ENCODE data around the gene MTHFD1L.

The MTHFD1L gene

DNA sequence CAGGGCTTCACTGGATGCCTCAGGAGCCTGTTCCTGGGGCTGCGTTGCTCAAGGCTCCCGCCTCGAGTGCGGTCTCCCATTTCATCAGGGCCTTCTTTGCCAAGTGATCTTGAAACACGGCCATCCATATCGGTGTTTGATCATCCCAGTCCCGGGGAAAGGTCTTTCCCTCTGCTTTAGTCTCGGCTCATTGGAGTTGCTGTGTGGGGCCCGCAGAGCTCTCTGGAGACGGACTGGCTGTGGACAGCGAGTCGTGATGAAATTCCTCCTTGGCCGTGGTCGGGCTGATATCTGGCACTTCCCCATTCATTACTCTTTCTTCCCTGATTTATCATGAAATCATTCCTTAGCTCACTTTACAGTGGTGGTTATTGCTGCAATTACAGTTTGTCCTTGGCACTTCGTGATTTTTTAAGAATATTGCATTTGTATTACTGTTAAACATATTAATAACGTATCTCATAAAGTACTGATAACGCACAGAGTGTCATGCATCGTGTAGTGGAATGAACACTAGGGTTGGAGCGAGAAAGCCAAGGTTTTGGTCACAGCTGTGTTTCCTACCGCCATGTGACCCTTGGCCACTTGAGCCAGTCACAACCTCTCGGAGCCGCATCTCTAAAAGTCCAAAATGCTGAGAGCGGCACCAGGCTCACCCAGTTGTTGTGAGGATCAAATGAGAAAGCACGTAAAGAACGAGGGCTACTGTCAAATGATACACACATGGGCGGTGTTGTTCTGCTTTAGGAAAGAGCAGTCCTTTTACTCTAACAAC, 71.8 kb downstream of the MTHFD1L start:
- Histone ChIP-seq H3K9me3 (ENCODE audit: control insufficient read depth in 1 of 2, low read length in 2 of 2) (no peaks in the 10 kb centered on the region), H3K27ac (ENCODE audit: low read length) (no peak overlapping the region), H3K27me3 (ENCODE audit: low read depth, low read length) (no peaks in the 10 kb centered on the region), H3K36me3 (ENCODE audit: control insufficient read depth in 1 of 2, insufficient read depth in 2 of 2, low read length in 2 of 2) (peaks cover 15 to 17% of the 10 kb centered on the region in 2 donors), H3K4me3 (ENCODE audit: low read depth in 1 of 2, low read length in 2 of 2) (no peak overlapping the region), H3K4me1 (ENCODE audit: control insufficient read depth in 1 of 2, insufficient read depth in 2 of 2, low read length in 2 of 2) (peaks cover 0 to 10% of the 10 kb centered on the region in 2 donors)

DNA sequence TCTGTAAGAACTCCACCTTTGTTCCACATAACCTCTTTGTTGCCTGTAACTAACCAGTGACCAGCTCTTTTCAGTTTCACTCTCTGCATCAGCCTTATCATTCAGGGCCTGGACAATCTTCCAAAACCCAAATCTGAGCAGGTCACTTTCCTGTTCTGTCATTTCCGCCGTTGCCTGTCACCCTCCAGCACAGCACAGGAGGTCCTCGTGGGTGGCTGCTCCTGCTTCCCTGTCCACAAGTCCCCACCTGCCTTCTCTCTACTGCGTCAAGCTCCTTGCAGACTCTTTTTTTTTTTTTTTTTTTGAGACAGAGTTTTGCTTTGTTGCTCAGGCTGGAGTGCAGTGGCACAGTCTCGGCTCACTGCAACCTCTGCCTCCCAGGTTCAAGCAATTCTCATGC, 73.9 kb downstream of the MTHFD1L start:
- H3K36me3 ChIP-seq (ENCODE audit: control insufficient read depth in 1 of 2, insufficient read depth in 2 of 2, low read length in 2 of 2) = peaks cover 17 to 21% of the 10 kb centered on the region in 2 donors
- H3K4me1 ChIP-seq (ENCODE audit: control insufficient read depth in 1 of 2, insufficient read depth in 2 of 2, low read length in 2 of 2) = no peaks in the 10 kb centered on the region
- H3K27me3 ChIP-seq (ENCODE audit: low read depth, low read length) = no peaks in the 10 kb centered on the region
- H3K4me3 ChIP-seq (ENCODE audit: low read depth in 1 of 2, low read length in 2 of 2) = no peak overlapping the region
- no peak overlapping the region for H3K27ac ChIP-seq (ENCODE audit: low read length)
- no peaks in the 10 kb centered on the region for H3K9me3 ChIP-seq (ENCODE audit: control insufficient read depth in 1 of 2, low read length in 2 of 2)

DNA sequence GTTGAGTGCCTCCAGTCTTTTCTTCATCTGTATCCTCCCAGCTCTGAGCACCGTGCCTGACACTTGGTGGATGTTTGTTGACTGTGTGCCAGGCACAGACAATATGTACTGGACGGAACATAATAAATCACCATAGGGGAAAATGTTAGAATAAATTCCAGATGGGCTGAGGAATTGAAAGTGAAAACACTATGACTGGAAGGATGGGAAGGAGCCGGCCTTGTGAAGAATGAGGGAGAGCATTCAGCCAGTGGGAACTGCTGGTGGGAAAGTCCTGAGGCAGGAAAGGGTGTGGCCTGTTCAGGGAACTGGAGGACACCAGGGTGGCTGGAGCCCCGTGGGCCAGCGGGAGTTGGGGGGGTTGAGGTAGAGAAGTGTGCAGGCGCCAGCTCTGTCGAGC, 75.4 kb downstream of the MTHFD1L start:
- peaks cover 19 to 25% of the 10 kb centered on the region in 2 donors for H3K36me3 ChIP-seq (ENCODE audit: control insufficient read depth in 1 of 2, insufficient read depth in 2 of 2, low read length in 2 of 2)
- no peaks in the 10 kb centered on the region for H3K9me3 ChIP-seq (ENCODE audit: control insufficient read depth in 1 of 2, low read length in 2 of 2)
- H3K4me3 ChIP-seq (ENCODE audit: low read depth in 1 of 2, low read length in 2 of 2) = no peak overlapping the region
- H3K4me1 ChIP-seq (ENCODE audit: control insufficient read depth in 1 of 2, insufficient read depth in 2 of 2, low read length in 2 of 2) = no peaks in the 10 kb centered on the region
- H3K27me3 ChIP-seq (ENCODE audit: low read depth, low read length) = no peaks in the 10 kb centered on the region
- no peak overlapping the region for H3K27ac ChIP-seq (ENCODE audit: low read length)

DNA sequence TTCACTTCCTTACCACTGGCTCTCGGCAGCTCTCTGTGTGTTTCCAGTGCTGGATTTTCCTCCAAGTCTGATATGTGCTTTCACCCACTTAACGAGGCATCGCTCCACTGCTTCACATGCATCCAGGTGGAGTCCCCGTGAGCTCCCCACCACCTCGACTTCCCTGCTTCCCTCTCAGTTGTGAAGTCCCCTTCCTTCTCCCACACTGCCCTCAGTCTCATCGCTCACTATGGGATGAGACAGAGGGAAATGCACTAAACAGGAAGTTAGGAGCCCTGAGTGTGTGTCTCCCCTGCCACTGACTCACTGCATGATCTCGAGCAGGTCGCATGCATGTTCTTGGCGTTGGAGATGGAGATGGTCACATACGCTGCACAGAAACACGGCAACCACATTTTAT, 84.0 kb downstream of the MTHFD1L start:
- peaks cover 20 to 24% of the 10 kb centered on the region in 2 donors for H3K36me3 ChIP-seq (ENCODE audit: control insufficient read depth in 1 of 2, insufficient read depth in 2 of 2, low read length in 2 of 2)
- H3K27ac ChIP-seq (ENCODE audit: low read length) = no peak overlapping the region
- H3K9me3 ChIP-seq (ENCODE audit: control insufficient read depth in 1 of 2, low read length in 2 of 2) = no peaks in the 10 kb centered on the region
- no peaks in the 10 kb centered on the region for H3K4me1 ChIP-seq (ENCODE audit: control insufficient read depth in 1 of 2, insufficient read depth in 2 of 2, low read length in 2 of 2)
- H3K4me3 ChIP-seq (ENCODE audit: low read depth in 1 of 2, low read length in 2 of 2) = no peak overlapping the region
- H3K27me3 ChIP-seq (ENCODE audit: low read depth, low read length) = no peaks in the 10 kb centered on the region

DNA sequence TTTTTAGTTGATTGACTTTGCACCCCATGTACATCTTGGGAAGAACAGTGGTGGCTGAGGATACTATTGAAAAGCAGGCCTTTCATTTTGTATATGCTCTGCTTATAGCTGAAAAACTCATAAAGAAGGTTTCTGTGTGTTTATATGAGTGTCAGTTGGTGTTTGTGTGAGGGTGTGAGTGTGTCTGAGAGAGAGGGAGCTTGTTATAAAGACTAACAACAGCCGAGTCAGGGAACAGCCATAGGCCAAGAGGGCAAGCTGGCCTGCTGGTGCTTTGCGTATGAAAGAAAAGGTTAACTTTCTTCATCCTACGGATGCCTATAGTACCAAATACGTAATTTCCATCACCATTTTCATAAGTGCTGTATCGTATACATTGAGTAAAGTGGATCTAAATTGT, 88.3 kb downstream of the MTHFD1L start:
- H3K4me3 ChIP-seq (ENCODE audit: low read depth in 1 of 2, low read length in 2 of 2) = no peak overlapping the region
- no peaks in the 10 kb centered on the region for H3K4me1 ChIP-seq (ENCODE audit: control insufficient read depth in 1 of 2, insufficient read depth in 2 of 2, low read length in 2 of 2)
- no peaks in the 10 kb centered on the region for H3K9me3 ChIP-seq (ENCODE audit: control insufficient read depth in 1 of 2, low read length in 2 of 2)
- H3K36me3 ChIP-seq (ENCODE audit: control insufficient read depth in 1 of 2, insufficient read depth in 2 of 2, low read length in 2 of 2) = peaks cover 16 to 22% of the 10 kb centered on the region in 2 donors
- no peak overlapping the region for H3K27ac ChIP-seq (ENCODE audit: low read length)
- no peaks in the 10 kb centered on the region for H3K27me3 ChIP-seq (ENCODE audit: low read depth, low read length)

DNA sequence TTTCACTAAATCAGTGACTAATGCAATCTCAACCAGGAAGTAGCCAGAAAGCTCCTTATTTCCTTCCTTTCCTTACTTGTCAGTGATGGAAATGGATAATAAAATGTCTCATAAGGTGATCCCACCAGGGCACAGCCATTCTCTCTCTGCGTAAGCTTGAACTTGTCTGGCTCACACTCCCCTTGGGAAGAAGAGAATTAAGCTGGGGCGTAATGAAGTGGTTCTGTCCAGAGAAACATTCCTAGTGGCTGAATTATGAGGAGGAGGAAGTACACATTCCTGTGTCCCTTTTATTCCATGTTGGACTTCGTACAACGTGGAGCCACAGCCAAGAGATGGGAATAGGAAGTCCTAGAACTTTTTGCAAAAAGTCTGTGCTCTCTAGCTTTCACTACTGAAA, 93.7 kb downstream of the MTHFD1L start:
- Histone ChIP-seq H3K27ac (ENCODE audit: low read length) (peak overlapping the region; percentile 22), H3K4me3 (ENCODE audit: low read depth in 1 of 2, low read length in 2 of 2) (no peak overlapping the region), H3K9me3 (ENCODE audit: control insufficient read depth in 1 of 2, low read length in 2 of 2) (no peaks in the 10 kb centered on the region), H3K36me3 (ENCODE audit: control insufficient read depth in 1 of 2, insufficient read depth in 2 of 2, low read length in 2 of 2) (peaks cover 0 to 5% of the 10 kb centered on the region in 2 donors), H3K4me1 (ENCODE audit: control insufficient read depth in 1 of 2, insufficient read depth in 2 of 2, low read length in 2 of 2) (no peaks in the 10 kb centered on the region), H3K27me3 (ENCODE audit: low read depth, low read length) (no peaks in the 10 kb centered on the region)

DNA sequence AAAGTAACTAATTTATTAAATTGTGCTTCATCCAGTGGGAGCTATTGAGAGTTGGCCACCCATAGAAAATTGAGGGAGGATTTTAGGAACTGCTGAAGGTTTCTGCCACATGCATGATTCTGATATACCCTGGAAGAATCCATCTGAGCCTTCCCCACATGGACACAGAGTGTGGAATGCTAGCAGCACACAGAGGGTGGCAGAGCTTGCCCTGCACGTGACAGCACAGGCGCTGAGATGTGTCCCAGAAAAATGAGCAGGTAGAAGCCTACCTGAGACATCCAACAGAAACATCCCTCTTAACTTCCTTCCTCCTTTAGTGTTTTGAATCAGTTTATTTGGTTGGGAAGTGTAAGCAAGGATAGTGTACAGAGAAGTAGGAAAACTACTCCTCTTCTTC, 96.9 kb downstream of the MTHFD1L start:
- Histone ChIP-seq H3K4me1 (ENCODE audit: control insufficient read depth in 1 of 2, insufficient read depth in 2 of 2, low read length in 2 of 2) (no peaks in the 10 kb centered on the region), H3K36me3 (ENCODE audit: control insufficient read depth in 1 of 2, insufficient read depth in 2 of 2, low read length in 2 of 2) (peaks cover 0 to 5% of the 10 kb centered on the region in 2 donors)

DNA sequence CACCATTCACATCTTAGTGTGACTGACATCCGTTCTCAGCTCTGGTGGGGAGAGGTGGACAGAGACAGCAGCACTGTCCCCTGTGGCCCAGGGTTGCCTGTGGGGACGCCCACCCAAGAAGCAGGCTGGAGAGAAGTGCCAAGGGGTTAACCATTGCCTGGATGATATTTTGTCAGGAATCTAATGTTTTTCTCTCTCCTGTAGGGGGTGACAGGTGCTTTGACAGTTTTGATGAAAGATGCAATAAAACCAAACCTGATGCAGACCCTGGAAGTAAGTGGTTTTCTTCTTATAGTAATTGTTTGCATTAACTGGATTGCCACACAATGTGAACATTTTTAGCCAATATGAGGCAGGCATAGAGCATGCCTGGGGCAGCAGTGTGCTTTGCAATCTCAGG, 99.3 kb downstream of the MTHFD1L start:
- no peaks in the 10 kb centered on the region for H3K9me3 ChIP-seq (ENCODE audit: control insufficient read depth in 1 of 2, low read length in 2 of 2)
- no peak overlapping the region for H3K27ac ChIP-seq (ENCODE audit: low read length)
- H3K36me3 ChIP-seq (ENCODE audit: control insufficient read depth in 1 of 2, insufficient read depth in 2 of 2, low read length in 2 of 2) = peaks cover 0 to 5% of the 10 kb centered on the region in 2 donors
- no peaks in the 10 kb centered on the region for H3K4me1 ChIP-seq (ENCODE audit: control insufficient read depth in 1 of 2, insufficient read depth in 2 of 2, low read length in 2 of 2)
- no peaks in the 10 kb centered on the region for H3K27me3 ChIP-seq (ENCODE audit: low read depth, low read length)
- no peak overlapping the region for H3K4me3 ChIP-seq (ENCODE audit: low read depth in 1 of 2, low read length in 2 of 2)

More for the DNA sequence above, 96.9 kb downstream of the MTHFD1L start:
- H3K4me3 ChIP-seq (ENCODE audit: low read depth in 1 of 2, low read length in 2 of 2) = no peak overlapping the region
- no peak overlapping the region for H3K27ac ChIP-seq (ENCODE audit: low read length)
- H3K9me3 ChIP-seq (ENCODE audit: control insufficient read depth in 1 of 2, low read length in 2 of 2) = no peaks in the 10 kb centered on the region
- H3K27me3 ChIP-seq (ENCODE audit: low read depth, low read length) = no peaks in the 10 kb centered on the region

DNA sequence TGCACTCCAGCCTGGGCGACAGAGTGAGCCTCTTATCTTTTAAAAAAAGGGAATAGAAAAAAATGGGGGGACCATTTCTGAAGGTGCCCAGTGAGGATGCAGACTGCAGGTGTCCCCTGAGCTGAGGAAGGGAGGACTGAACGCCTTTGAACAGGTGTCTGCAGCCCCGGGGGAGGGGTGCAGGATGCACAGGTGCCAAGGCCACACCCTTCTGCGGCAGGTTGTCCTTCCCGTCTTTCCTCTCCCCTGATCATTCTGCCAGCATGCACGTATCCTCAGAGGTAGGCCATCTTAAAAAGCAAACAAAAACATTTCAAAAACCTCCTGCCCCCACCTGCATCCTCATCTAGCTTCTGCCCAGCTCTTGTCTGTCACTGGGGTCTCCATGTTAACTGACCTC, 101.3 kb downstream of the MTHFD1L start:
- Histone ChIP-seq H3K27ac (ENCODE audit: low read length) (no peak overlapping the region), H3K4me3 (ENCODE audit: low read depth in 1 of 2, low read length in 2 of 2) (no peak overlapping the region), H3K27me3 (ENCODE audit: low read depth, low read length) (no peaks in the 10 kb centered on the region), H3K4me1 (ENCODE audit: control insufficient read depth in 1 of 2, insufficient read depth in 2 of 2, low read length in 2 of 2) (no peaks in the 10 kb centered on the region), H3K36me3 (ENCODE audit: control insufficient read depth in 1 of 2, insufficient read depth in 2 of 2, low read length in 2 of 2) (peaks cover 0 to 3% of the 10 kb centered on the region in 2 donors), H3K9me3 (ENCODE audit: control insufficient read depth in 1 of 2, low read length in 2 of 2) (no peaks in the 10 kb centered on the region)

DNA sequence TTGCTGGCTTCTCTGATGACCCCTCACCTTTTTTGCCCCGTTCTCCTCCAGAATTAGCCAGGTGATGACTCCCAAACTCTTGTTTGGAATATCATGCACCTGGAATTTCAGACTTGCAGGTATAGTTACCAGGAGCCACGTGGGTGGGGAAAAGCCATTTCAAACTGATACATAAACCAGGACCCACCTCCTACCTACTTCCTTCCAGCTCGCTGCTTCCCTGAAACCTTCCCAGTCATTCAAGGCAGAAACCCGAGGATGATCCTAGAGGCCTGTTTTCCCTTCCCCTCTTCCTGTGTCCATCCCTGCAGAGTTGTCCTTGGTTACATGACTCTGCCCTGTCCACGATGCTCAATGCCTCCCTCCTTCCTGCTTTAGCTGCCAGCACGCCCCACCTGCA, 101.9 kb downstream of the MTHFD1L start:
- Histone ChIP-seq H3K9me3 (ENCODE audit: control insufficient read depth in 1 of 2, low read length in 2 of 2) (no peaks in the 10 kb centered on the region), H3K27ac (ENCODE audit: low read length) (no peak overlapping the region), H3K27me3 (ENCODE audit: low read depth, low read length) (no peaks in the 10 kb centered on the region), H3K4me1 (ENCODE audit: control insufficient read depth in 1 of 2, insufficient read depth in 2 of 2, low read length in 2 of 2) (no peaks in the 10 kb centered on the region), H3K36me3 (ENCODE audit: control insufficient read depth in 1 of 2, insufficient read depth in 2 of 2, low read length in 2 of 2) (peaks cover 2 to 9% of the 10 kb centered on the region in 2 donors), H3K4me3 (ENCODE audit: low read depth in 1 of 2, low read length in 2 of 2) (no peak overlapping the region)

DNA sequence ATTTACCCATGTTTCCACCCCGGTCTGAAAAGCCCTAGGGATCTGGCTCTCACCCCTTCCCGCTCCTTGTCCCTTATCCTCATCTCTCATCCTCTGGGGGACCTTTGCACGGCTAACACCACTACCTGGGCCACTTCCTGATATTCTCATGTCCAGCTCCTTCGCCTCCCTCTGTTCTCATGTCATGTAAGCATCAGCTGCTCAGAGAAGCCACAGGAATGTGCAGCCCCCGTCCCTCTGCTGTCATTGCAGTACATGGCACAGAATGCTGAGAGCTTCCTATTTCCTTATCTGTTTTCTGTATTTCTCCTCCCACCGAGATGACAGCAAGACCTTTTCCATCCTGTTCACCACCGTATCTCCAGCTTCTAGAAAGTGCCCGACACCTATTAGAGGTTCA, 102.4 kb downstream of the MTHFD1L start:
- no peaks in the 10 kb centered on the region for H3K4me1 ChIP-seq (ENCODE audit: control insufficient read depth in 1 of 2, insufficient read depth in 2 of 2, low read length in 2 of 2)
- H3K27ac ChIP-seq (ENCODE audit: low read length) = no peak overlapping the region
- H3K27me3 ChIP-seq (ENCODE audit: low read depth, low read length) = no peaks in the 10 kb centered on the region
- no peaks in the 10 kb centered on the region for H3K9me3 ChIP-seq (ENCODE audit: control insufficient read depth in 1 of 2, low read length in 2 of 2)
- H3K4me3 ChIP-seq (ENCODE audit: low read depth in 1 of 2, low read length in 2 of 2) = no peak overlapping the region
- peaks cover 7 to 12% of the 10 kb centered on the region in 2 donors for H3K36me3 ChIP-seq (ENCODE audit: control insufficient read depth in 1 of 2, insufficient read depth in 2 of 2, low read length in 2 of 2)

DNA sequence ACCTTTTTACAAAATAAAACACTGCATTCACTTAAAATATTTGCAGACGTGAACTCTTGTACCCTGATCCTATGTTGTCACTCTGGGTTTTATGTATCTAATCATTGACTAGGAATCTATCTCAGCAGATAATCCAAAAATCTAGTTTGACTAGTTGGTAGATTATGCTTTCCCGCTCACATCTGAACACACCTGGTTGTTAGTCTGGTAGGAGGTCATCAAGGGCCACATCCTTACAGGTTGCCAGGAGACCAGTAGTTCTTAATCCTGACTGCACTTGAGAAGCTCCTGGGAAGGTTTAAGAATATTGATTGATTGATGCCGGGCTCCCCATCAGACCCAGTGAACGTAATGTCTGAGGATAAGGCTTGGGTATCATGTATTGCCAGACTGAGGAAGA, 104.4 kb downstream of the MTHFD1L start:
- Histone ChIP-seq H3K9me3 (ENCODE audit: control insufficient read depth in 1 of 2, low read length in 2 of 2) (no peaks in the 10 kb centered on the region), H3K4me1 (ENCODE audit: control insufficient read depth in 1 of 2, insufficient read depth in 2 of 2, low read length in 2 of 2) (no peaks in the 10 kb centered on the region), H3K27ac (ENCODE audit: low read length) (no peak overlapping the region), H3K36me3 (ENCODE audit: control insufficient read depth in 1 of 2, insufficient read depth in 2 of 2, low read length in 2 of 2) (peaks cover 12 to 18% of the 10 kb centered on the region in 2 donors), H3K27me3 (ENCODE audit: low read depth, low read length) (no peaks in the 10 kb centered on the region), H3K4me3 (ENCODE audit: low read depth in 1 of 2, low read length in 2 of 2) (no peak overlapping the region)
